Right ventricle myocardium superior (tissue), 1 donor: ENCODE results near the gene TTLL11. TPM values are rescaled to one million over a fixed set of nuclear protein-coding genes. Genes with fewer than 3 reads are reported as not detected.

Experiments used
- ATAC-seq: fragments of 200-7000 bp; cut with Tn5 transposase; one replicate; pipeline ENCODE4 v1.9.1; 2020; ENCODE audit warnings: mild to moderate bottlenecking; ENCODE audit not compliant: poor library complexity
- DNase-seq: peaks from one replicate; pipeline ENCODE4 v3.0.0-alpha.2; 2020
- intact Hi-C: fragments of 100-400 bp; cut with DNase I; formaldehyde crosslinking; loops from one replicate; pipeline ENCODE4 v1.11.2; 2022
- total RNA-seq: library from RNA; stranded (reverse); fragmentation: NEBNext Ultra II Directional; extraction: Animal tissue kit (Norgen Biotek cat#: 25700); gene quantifications from one replicate; pipeline ENCODE4 v1.2.1, GENCODE V29; 2021
- donor health status: DM: no; HTN: yes; CAD: no; lungs with severe emphysema.

Gene TTLL11
- total RNA-seq, 1 donor from 2014 or later = 5.0 TPM

- ATAC-seq = no peak
- intact Hi-C loops = no loop called here
- DNase-seq = no peak
These were observed 251.1 kb downstream of the TTLL11 start for GRCh38 chr9:121841771-121842611.

DNA sequence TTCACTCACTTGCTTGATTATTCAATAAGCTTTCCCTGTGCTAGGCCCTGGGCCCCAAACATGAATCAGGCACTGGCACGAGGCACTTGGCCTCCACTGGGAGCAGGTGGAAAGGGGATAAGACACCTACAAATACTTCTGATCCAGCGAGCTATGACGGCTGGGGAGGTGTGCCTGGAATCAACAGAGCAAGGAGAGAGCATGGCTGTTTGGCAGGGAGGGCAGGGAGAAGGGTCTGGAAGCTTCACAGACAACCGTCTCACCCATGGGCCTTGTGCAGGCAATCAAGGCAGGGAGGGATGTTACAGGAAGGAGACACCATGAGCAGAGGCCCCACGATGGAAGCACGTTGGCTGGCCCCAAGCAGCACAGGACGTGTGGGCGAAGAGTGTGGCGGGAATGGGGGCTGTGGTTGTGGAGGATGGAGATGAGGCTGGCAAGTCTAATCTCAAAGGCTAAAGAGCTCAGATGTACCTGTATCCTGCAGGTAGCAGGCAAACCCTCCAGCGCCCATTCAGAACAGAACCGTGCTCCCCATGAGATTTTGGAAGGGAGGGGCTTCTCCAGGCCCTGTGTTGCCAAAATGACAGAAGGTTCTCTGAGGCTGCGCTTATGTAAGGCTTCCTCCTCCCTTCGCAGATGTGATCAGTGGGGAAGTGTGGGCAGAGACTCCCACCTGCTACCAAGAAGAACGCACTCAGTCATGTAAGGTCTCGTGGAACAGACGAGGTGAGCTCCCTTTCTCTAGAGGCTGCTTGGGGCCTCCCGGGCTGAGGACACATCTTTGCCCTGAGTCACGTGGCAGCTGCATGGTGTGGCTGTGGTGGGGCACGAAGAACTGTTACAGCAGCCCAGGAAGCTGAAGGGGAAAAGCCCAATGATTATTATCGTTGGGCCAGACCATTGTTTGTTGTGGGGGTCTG lies 252.0 kb downstream of the TTLL11 start:
- intact Hi-C loops = no loop called here
- ATAC-seq (no peak), DNase-seq (no peak)

DNA sequence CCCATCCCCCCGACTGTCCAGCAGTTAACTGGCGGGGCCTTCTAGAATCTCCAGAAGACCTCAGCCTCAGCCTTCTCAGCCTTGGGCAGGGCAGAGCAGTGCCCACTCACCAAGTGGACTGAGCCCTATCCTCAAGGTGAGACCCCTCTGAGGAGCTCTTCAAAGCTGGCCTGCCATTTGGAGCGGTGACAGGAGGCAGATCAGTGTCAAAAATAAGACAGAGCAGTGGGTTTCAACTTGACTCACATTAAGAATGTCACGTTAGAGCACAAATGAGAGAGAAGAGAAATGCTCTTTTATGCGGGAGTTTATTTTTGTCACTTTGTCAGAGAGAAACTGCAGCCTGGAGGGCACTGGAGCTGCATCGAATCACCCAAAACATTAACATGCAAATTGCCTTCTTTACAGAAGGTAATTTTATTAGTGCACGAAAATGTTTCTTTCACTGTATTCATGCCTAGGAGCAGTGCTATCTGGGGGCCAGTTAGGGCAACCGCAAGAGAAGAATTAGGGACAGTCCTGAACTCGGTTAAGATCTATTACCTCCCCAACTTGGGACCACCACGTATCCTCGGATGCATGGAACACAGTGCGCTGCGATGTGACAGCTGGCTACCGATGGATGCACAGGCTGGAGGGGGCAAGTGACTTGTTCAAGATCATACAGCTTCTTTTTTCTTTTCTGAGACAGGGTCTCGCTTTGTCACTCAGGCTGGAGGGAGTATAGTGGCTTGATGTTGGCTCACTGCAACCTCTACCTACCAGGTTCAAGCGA lies 253.2 kb downstream of the TTLL11 start:
- DNase-seq (no peak), ATAC-seq (no peak)
- intact Hi-C loops = no loop called here

GRCh38 chr9:121838746-121839669 lies 254.1 kb downstream of the TTLL11 start:
- DNase-seq = no peak

DNA sequence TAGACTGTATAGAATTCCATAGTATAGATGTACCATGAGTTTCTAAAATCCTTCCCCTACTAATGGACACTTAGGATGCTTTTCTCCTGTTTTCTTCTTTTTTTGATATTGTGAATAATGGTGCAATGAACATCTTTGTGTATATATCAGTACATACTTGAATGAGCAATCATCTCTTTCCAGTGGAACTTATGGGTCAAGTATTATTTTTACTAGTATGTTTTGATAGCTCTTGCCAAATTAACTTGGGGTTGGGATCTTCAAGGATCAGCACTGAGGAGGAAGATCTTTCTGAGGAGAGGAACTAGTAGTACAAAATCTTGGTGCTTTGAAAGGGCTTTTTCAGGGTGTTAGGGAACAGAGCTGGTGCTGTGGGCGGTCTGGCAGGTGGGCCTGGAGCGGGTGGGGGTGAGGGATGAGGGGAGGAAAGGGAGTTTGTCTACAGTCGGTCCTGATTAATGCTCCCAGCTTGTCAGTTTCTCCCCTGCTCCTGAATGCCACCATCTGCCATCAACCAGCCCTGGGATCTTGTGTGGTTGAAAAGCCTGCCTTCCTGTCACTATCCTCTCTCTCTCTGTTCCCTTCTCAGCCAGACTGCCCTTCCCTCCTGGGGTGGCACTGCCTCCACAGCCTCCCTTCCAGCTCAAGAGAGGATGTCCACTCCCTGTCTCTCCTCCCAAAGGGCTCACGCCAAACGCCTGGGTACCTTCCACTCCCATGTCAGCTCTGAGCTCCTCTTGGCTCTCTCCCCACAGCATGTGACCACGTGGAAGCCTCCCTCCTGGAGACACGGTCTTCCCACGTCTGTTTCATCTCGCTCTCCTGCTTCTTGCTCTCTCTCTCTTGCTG lies 255.8 kb downstream of the TTLL11 start:
- DNase-seq = no peak

More at GRCh38 chr9:121838746-121839669, 254.1 kb downstream of the TTLL11 start:
- no peak for ATAC-seq
- intact Hi-C loops = no loop called here

DNA sequence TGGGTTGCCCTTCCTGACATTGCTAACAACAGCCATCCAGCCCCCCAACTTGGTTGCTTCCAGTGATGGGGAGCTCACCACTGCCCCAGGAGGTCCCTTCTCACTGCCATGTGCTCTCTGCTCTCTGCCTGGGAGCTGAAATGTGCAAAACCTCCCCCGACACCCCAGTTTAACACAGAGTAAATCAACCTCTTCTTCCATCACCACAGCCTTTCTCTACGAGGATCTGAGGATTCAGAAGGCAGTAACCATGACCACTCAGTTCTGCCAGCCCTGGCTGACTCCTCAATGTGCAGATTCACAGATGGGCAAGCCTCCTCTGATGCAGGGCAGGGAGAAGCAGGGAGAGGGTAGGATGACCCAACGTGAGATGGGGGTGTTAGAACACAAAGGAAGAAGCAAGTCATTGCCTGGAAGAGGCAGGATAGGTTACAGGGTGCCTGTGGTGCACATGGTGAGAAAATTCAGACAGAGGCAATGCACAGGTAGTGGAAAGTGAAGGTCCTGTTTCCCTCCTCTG lies 256.7 kb downstream of the TTLL11 start:
- no peak for ATAC-seq
- DNase-seq = no peak
- intact Hi-C loops = no loop called here

More for the DNA sequence above, 255.8 kb downstream of the TTLL11 start:
- peak; percentile 79 for ATAC-seq
- intact Hi-C loops = no loop called here

DNA sequence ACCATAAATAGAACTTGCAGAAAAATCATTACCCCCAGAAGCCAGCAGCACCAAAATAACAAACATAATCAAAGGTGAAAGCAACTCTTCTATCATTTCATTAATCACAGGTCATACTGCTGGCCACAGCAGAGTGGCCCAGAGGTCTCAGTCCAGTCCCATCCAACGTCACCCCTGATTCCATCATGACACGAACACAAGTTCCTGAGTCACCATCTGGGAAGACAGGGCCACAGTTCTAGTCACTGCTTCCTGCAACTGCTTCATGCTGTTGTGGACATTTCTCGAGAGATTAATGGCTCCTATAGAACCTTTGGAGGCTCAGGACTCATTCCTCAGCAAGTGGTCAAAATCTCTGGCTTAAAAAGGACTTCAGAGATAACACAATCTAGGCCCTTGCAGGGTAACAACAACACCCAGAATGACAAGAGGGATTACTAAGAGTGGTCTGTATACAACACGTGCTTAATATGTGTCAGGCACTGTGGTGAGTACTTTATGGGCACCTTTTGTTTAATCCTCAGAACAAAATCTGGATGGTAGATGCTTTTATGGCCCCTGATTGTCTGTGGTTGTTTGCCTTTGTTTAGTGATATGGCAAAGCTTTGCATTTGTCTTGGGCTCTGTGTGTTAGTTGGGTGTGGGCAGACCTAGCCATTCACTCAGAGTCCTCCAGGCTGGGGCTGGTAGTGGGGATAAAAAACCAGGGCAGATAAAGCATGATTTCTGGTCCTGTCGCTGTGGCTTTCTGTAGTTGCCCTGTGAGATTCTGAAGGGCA lies 257.3 kb downstream of the TTLL11 start:
- intact Hi-C loops = no loop called here
- DNase-seq = no peak
- ATAC-seq = no peak

GRCh38 chr9:121833061-121833460 lies 260.0 kb downstream of the TTLL11 start:
- intact Hi-C loops = no loop called here
- ATAC-seq = no peak
- no peak for DNase-seq

- DNase-seq = no peak
- intact Hi-C loops = no loop called here
These were observed 261.2 kb downstream of the TTLL11 start for GRCh38 chr9:121831869-121832268.

DNA sequence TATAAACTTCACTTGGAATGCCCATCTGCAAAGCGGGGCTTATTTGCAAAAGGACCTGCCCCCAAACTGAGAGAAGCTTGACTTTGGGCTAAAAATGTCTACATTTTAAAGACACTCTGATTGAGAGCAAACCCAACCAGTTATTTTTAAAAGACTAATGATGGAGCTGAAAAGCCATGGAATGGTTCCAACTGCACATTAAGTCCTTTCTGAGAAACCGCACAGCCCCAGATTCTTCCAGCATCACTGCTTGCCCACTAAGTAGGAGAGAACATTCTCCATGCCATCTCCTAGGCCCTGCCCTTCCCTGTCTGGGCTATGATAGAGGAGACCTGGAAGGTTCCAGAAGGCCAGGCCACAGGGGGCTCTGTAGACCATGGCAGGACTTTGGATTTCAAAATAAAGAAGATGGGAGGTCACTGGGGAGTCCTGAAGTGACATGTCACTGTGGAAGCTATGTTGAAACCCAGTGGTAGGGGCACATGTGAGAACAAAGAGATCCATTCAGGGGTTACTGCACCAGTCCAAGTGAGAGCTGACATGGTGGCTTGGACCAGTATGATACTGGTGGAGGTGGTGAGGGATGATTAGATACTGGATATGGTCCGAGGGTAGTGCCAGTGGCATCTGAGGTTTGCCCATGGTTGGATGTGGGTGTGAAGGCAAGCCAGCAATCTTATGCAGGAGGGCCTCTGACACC lies 262.5 kb downstream of the TTLL11 start:
- intact Hi-C loops = no loop called here
- DNase-seq (no peak), ATAC-seq (no peak)

More at GRCh38 chr9:121831869-121832268, 261.2 kb downstream of the TTLL11 start:
- no peak for ATAC-seq

GRCh38 chr9:121827251-121827967 lies 265.7 kb downstream of the TTLL11 start:
- intact Hi-C loops = no loop called here
- no peak for DNase-seq
- no peak for ATAC-seq

GRCh38 chr9:121826711-121827110 lies 266.4 kb downstream of the TTLL11 start:
- intact Hi-C loops = no loop called here
- no peak for ATAC-seq
- no peak for DNase-seq

GRCh38 chr9:121825031-121825691 lies 267.9 kb downstream of the TTLL11 start:
- intact Hi-C loops = no loop called here
- ATAC-seq (no peak), DNase-seq (no peak)

DNA sequence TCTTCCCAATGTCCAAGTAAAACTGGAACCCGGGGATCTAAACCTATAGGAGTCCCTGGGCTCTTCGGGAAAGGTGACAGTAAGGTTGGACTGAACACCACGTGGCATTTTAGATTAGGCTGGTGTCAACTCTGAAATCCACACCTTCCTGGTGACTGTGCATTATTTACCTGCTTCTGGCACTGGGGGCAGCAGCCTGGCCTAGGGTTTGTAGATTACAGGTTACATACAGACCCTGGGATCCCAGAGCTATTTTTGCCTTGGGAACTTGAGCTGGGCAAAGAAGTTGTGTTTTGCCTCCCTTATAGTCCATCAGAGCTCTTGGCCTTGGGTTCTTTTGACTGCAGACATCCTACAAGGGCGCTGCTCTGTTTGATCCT lies 268.5 kb downstream of the TTLL11 start:
- no peak for DNase-seq

More for the DNA sequence above, 268.5 kb downstream of the TTLL11 start:
- no peak for ATAC-seq
- intact Hi-C loops = no loop called here
